GM19438 (cell line): ENCODE results near the gene SCG2.

Source experiments
- ATAC-seq: cut with Tn5 transposase; IDR thresholded peaks from one replicate; pipeline ENCODE4 v1.9.1; 2021; ENCODE audit warnings: low read depth; ENCODE audit not compliant: unreplicated experiment

SCG2 gene

GRCh38 chr2:223601932-223602666 is at the start of gene SCG2:
TSS of gene SCG2 (minus strand) at chr2:223602361. CDS start at chr2:223599282, 3,079 bp downstream.
- peak; percentile 70 for ATAC-seq

DNA sequence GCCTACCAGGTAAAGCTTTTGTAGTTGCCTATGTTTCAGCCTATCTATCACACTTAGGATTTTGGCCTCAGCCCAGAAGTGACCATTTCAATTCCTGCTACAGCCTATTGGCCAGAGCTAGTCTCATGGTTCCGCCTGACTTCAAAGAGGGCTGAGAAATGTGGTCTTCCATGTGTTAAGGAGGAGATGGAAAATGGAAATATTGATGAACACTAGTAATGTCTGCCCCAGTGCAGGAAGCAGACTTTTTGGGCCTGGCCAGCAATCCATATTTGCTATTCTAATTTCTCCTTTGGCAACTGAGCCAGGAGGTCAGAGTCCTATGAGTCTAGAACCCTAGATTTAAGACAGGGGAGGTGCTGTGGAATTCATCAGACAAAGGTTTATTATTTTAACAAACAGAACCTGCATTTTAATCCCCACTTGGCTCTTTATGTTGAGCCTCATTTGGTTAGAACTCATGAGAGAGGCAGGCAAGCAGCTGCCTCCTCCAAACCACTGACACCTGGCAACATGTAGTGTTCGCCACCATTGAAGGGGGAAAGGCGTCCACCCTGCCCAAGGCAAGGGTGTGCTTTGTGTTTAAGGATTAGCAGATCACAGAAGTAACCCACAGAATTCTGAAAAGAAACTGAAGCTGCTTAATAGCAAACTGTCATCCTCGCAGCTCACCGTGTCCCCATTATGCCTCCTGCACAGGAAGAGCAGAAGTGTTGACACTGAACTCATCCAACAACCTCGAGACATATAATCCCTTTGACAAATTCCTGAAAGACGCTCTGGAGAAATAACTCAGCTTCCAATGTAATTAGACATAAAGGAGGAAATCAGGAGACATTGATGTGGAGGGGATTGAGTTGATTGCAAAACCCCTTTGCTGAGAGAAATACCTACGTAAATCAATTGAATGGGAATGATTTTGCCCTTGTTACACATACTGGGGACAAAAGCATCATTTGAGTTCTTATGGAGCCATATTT is 47.7 kb upstream of the SCG2 start:
- no peak for ATAC-seq

DNA sequence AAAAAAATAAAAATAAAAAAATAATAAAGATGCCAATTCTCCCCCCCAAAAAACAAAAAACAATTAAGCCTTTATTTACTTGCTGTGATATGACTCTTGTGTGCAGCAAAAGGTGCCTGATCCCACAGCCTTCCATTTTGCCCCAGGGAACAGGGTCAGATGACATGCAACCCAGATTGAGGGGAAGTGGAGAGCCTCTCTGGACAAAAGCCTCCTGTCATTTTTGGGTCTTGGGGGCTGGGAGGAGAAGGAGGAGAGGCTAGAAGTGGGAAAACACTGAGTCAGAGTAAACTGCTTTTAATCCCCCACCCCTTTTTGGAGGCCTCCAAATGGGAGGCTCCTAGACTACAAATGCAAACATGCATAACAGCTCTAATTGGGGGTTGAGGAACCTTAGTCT is 46.6 kb upstream of the SCG2 start:
- ATAC-seq = no peak

DNA sequence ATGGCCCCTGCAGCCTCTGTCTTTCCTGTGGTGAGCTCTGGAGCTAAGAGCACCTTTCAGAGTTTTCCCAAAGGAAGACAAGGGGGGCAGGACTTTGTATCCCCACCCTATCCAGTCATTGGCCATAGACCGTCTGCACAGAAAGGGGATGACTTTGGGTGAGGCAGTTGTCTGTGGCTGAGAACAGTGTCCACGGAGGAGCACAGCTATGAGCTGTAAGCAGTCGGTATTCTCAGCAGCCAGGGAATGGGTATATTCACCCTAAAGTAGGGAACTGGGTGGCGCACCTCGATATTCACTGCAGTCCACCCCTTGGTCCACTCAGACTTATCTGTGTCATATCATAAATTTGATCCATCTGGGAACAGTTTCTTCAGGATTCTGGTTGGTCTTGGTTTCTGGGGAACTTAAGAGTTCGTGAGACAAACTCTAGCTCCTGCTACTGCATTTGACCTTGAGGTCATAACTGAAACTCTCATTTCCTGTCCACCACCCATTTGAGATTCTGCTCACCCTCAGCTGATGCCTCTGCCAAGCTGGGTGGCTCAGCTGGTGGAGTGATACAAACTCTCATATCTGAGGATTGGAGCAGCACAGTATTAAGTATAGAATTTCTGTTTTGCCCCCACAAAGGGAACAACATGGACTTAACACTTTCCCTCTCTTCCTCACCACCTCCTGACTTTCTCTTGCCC is 45.2 kb upstream of the SCG2 start:
- peak; percentile 93 for ATAC-seq

GRCh38 chr2:223644136-223644535 is 42.0 kb upstream of the SCG2 start:
- no peak for ATAC-seq

- no peak for ATAC-seq
Observed at GRCh38 chr2:223643309-223643708, 41.1 kb upstream of the SCG2 start.

DNA sequence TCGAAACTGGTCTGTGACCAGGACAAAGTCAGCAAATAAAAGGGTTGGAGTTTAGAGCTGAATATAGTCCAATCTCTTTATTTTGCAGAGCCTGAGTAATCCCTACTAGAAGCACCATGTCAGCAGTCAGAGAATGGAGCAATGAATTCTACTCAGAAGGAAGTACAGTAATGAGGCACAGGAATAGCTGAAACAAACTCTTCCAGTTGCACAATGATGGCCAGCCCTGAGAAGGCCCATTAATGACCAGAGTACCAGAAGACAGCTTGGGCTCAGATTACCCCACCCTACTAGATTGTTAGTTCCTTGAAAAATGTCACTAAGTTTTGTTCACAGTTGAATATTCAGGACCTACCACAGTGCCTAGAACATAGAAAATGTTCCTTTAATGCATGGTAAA is 40.3 kb upstream of the SCG2 start:
- no peak for ATAC-seq

- ATAC-seq = no peak
Observed at GRCh38 chr2:223641082-223641481, 38.9 kb upstream of the SCG2 start.

- ATAC-seq = no peak
Observed at GRCh38 chr2:223635080-223635479, 32.9 kb upstream of the SCG2 start.

GRCh38 chr2:223634238-223634637 is 32.1 kb upstream of the SCG2 start:
- no peak for ATAC-seq

- ATAC-seq = no peak
Observed at GRCh38 chr2:223633656-223634055, 31.5 kb upstream of the SCG2 start.

DNA sequence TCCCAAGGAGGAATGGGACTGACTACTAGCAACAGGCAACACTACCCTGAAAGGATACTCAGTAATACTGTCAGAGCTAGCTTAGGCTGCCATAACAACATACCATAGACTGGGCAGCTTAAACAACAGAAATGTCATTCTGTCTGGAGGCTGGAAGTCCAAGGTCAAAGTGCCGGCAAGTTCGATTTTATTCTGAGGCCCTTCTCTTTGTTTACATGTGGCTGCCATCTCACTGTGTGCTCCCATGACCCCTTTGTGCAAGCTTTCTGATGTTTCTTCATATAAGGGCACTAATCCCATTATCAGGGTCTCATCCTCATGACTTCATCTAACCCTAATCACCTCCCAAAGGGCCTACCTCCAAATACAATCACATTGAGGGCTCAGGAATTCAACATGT is 30.7 kb upstream of the SCG2 start:
- ATAC-seq = no peak

DNA sequence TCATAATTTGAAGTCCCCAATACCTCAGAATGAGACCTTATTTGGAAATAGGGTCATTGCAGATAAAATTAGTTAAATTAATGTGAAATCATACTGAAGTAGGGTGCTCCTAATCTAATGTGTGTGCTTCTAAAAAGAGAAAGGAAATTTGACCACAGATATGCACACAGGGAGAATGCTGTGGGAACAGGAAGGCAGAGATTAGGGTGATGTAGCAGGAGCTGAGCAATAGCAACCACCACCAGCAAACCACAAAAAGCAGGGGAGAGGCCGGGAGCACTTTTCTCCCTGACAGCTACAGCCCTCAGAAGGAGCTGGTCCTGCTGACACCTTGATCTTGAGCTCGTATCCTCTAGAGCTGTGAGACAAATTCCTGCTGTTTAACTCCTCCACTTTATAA is 24.6 kb upstream of the SCG2 start:
- ATAC-seq = no peak

GRCh38 chr2:223625652-223626051 is 23.5 kb upstream of the SCG2 start:
- no peak for ATAC-seq

- ATAC-seq = no peak
Observed at GRCh38 chr2:223621901-223622300, 19.7 kb upstream of the SCG2 start.

DNA sequence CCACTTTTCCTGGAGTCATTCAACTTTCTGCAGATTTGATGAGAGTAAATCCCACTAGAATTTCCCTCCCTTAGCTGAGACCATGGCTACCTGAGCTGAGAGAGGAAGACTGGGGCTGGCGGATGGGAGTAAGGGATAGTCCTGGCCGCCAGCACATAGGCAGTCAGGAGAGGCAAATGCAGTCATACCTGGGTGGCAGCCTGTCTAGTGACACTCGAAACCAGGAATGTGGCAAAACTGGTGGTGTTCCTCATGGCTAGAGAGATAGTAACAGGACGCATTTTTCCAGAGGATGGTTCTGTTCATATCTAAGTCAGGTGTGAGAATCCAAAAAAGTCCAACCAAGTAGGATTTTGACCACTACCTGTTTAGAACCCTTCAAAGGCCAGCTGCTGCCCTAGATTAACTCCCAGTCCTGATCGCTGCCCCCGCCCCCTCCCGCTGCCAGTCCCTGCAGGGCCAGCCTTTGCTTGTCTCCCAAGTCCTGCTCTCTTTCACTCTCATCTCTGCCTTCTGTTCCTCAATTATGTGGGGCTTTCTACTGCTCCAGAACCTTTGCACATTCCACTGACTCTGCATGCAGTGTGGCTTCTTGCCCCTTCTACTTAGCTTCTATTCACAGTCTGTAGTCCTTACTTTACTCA is 17.4 kb upstream of the SCG2 start:
- ATAC-seq = no peak

- ATAC-seq = no peak
Observed at GRCh38 chr2:223618172-223619035, 16.2 kb upstream of the SCG2 start.

DNA sequence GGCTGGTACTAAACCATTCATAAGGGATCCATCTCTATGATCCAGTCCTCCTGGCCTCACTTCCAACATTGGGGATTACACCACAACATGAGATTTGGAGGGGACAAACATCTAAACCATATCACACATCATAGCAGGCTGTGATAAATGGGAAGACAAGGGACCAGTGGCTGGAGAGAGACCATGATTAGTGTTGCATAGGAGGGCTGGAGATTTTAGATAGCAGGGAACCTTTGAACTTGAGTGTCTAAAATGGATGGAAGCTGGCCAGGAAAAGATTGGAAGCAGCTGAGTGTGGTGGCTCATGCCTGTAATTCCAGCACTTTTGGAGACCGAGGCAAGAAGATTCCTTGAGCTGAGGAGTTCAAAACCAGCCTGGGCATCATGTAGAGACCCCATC is 12.4 kb upstream of the SCG2 start:
- no peak for ATAC-seq

- ATAC-seq = no peak
Observed at GRCh38 chr2:223613017-223613950, 11.1 kb upstream of the SCG2 start.
